HK-2 (cell line): Measurements from ENCODE around the gene IRAK3.
"Not testable (repeated sequence)": the region's sequence is repeated elsewhere in the genome, so short reads cannot be mapped to it uniquely, and the experiment has no call there.

ENCODE experiments used
- DNase-seq: peaks from one replicate; pipeline ENCODE4 v3.0.0-alpha.2; 2018; ENCODE audit not compliant: unreplicated experiment

IRAK3 gene

GRCh38 chr12:66258011-66258410 is 69.0 kb downstream of the IRAK3 start:
- no peak for DNase-seq

- DNase-seq, result no peak
Observed at GRCh38 chr12:66262737-66263136, 73.7 kb downstream of the IRAK3 start.

GRCh38 chr12:66268562-66268961 is 79.5 kb downstream of the IRAK3 start:
- DNase-seq, result no peak

GRCh38 chr12:66269142-66269541 is 80.1 kb downstream of the IRAK3 start:
- no peak for DNase-seq

- DNase-seq, result no peak
Observed at GRCh38 chr12:66269757-66270383, 80.9 kb downstream of the IRAK3 start.

GRCh38 chr12:66270613-66271012 is 81.6 kb downstream of the IRAK3 start:
- no peak for DNase-seq

- no peak for DNase-seq
Observed at GRCh38 chr12:66272650-66273049, 83.6 kb downstream of the IRAK3 start.

- DNase-seq, result no peak
Observed at GRCh38 chr12:66273147-66273546, 84.1 kb downstream of the IRAK3 start.

GRCh38 chr12:66275040-66275439 is 86.0 kb downstream of the IRAK3 start:
- no peak for DNase-seq

- DNase-seq, result peak; percentile 11
Observed at GRCh38 chr12:66279123-66279712, 90.2 kb downstream of the IRAK3 start.

- DNase-seq, result no peak
Observed at GRCh38 chr12:66280561-66280960, 91.5 kb downstream of the IRAK3 start.

GRCh38 chr12:66282244-66282643 is 93.2 kb downstream of the IRAK3 start:
- no peak for DNase-seq

GRCh38 chr12:66287275-66287674 is 98.3 kb downstream of the IRAK3 start:
- DNase-seq, result no peak

- no peak for DNase-seq
Observed at GRCh38 chr12:66288121-66288520, 99.1 kb downstream of the IRAK3 start.

GRCh38 chr12:66289485-66289884 is 100.5 kb downstream of the IRAK3 start:
- no peak for DNase-seq

GRCh38 chr12:66290716-66291200 is 101.7 kb downstream of the IRAK3 start:
- DNase-seq, result no peak

GRCh38 chr12:66296176-66296683 is 107.2 kb downstream of the IRAK3 start:
- no peak for DNase-seq

GRCh38 chr12:66297080-66297479 is 108.1 kb downstream of the IRAK3 start:
- DNase-seq, result no peak

- DNase-seq, result no peak
Observed at GRCh38 chr12:66297923-66298322, 108.9 kb downstream of the IRAK3 start.

GRCh38 chr12:66301944-66302826 is 113.2 kb downstream of the IRAK3 start, which contains the start of gene HELB:
Gene HELB, plus strand, starts transcription at chr12:66302493. Its CDS starts 111 bp downstream, at chr12:66302604.
- peak; percentile 97 for DNase-seq

GRCh38 chr12:66302827-66303169 is 113.8 kb downstream of the IRAK3 start:
- DNase-seq, result no peak

GRCh38 chr12:66303316-66303804 is 114.3 kb downstream of the IRAK3 start:
- not testable (repeated sequence) for DNase-seq
